ENCODE measurements around the gene P4HA2. TPM values are rescaled to one million over a fixed set of nuclear protein-coding genes. Genes with fewer than 3 reads are reported as not detected.

P4HA2 gene
- total RNA-seq, 4 donors from 2014 or later = 28.8 to 44.7 (median 30.8) TPM

GRCh38 chr5:132235340-132235739, 7.7 kb upstream of the P4HA2 start:
- Histone ChIP-seq H3K36me3 (no peaks in the 10 kb centered on the region), H3K9me3 (no peaks in the 10 kb centered on the region), H3K4me3 (no peak overlapping the region), H3K4me1 (peaks cover 0 to 7% (median 0%) of the 10 kb centered on the region in 4 donors), H3K27ac (replicated peaks in 1 of 4) (no peak overlapping the region), H3K27me3 (no peaks in the 10 kb centered on the region)
- TF ChIP-seq, protein P1, sequence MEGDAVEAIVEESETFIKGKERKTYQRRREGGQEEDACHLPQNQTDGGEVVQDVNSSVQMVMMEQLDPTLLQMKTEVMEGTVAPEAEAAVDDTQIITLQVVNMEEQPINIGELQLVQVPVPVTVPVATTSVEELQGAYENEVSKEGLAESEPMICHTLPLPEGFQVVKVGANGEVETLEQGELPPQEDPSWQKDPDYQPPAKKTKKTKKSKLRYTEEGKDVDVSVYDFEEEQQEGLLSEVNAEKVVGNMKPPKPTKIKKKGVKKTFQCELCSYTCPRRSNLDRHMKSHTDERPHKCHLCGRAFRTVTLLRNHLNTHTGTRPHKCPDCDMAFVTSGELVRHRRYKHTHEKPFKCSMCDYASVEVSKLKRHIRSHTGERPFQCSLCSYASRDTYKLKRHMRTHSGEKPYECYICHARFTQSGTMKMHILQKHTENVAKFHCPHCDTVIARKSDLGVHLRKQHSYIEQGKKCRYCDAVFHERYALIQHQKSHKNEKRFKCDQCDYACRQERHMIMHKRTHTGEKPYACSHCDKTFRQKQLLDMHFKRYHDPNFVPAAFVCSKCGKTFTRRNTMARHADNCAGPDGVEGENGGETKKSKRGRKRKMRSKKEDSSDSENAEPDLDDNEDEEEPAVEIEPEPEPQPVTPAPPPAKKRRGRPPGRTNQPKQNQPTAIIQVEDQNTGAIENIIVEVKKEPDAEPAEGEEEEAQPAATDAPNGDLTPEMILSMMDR (IDR thresholded peaks at IDR 0.05) = no peak
- TF ChIP-seq EP300 (IDR thresholded peaks at IDR 0.05) (no peak), POLR2AphosphoS5 (IDR thresholded peaks at IDR 0.05) (no peak), POLR2A (IDR thresholded peaks at IDR 0.05; ENCODE audit: low read depth) (no peak)
- no peak for DNase-seq (ENCODE audit: extremely low spot score)
- WGBS = 97% methylated on average over 3 of the region's 3 CpGs
- intact Hi-C loops (cut with DNase I) = loop anchor here (5.0 kb wide), 2 partner anchors 37 to 57 kb away; partner anchors contain the start of gene SLC22A4

DNA sequence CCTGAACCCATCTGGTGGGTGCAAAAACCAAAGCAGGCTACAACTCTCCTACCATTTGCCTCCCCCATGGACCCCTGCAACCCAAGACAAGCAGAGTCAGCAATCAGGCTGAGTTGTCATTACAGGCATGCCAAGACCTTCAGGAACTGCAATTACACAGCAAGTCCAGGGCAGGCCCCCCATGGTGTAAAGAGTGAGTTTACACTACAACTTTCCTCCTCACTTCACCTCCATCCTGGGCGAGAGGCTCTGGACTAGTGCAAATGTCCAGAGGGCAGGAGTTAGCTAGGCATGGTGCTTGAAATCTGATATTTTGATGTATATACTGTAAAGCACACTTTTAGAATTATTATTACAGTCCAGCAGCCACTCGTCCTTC, 7.0 kb upstream of the P4HA2 start:
- no peak for DNase-seq (ENCODE audit: extremely low spot score)
- intact Hi-C loops (cut with DNase I) = loop anchor here (5.0 kb wide), 2 partner anchors 38 to 58 kb away; partner anchors contain the start of gene SLC22A4

GRCh38 chr5:132233811-132234683, 6.4 kb upstream of the P4HA2 start:
- Histone ChIP-seq H3K27me3 (no peaks in the 10 kb centered on the region), H3K4me1 (peaks cover 0 to 7% (median 0%) of the 10 kb centered on the region in 4 donors), H3K9me3 (no peaks in the 10 kb centered on the region), H3K36me3 (no peaks in the 10 kb centered on the region), H3K27ac (replicated peaks in 1 of 4) (no peak overlapping the region), H3K4me3 (no peak overlapping the region)
- no peak for TF ChIP-seq POLR2A (IDR thresholded peaks at IDR 0.05; ENCODE audit: low read depth)
- TF ChIP-seq POLR2AphosphoS5 (IDR thresholded peaks at IDR 0.05) = no peak
- TF ChIP-seq EP300 (IDR thresholded peaks at IDR 0.05) = no peak
- TF ChIP-seq, protein P1 (IDR thresholded peaks at IDR 0.05) = no peak
- no peak for DNase-seq (ENCODE audit: extremely low spot score)
- intact Hi-C loops (cut with DNase I) = no loop called here
- WGBS = 94% methylated on average over 7 of the region's 7 CpGs

More for the DNA sequence above, 7.0 kb upstream of the P4HA2 start:
- Histone ChIP-seq H3K9me3 (no peaks in the 10 kb centered on the region), H3K4me3 (no peak overlapping the region), H3K36me3 (no peaks in the 10 kb centered on the region), H3K27ac (replicated peaks in 1 of 4) (no peak overlapping the region), H3K27me3 (no peaks in the 10 kb centered on the region), H3K4me1 (peaks cover 0 to 7% (median 0%) of the 10 kb centered on the region in 4 donors)
- 96% methylated on average over 2 of the region's 2 CpGs for WGBS
- no peak for TF ChIP-seq POLR2A (IDR thresholded peaks at IDR 0.05; ENCODE audit: low read depth)
- TF ChIP-seq EP300 (IDR thresholded peaks at IDR 0.05) = no peak
- TF ChIP-seq POLR2AphosphoS5 (IDR thresholded peaks at IDR 0.05) = no peak
- TF ChIP-seq, protein P1 (IDR thresholded peaks at IDR 0.05) = no peak

DNA sequence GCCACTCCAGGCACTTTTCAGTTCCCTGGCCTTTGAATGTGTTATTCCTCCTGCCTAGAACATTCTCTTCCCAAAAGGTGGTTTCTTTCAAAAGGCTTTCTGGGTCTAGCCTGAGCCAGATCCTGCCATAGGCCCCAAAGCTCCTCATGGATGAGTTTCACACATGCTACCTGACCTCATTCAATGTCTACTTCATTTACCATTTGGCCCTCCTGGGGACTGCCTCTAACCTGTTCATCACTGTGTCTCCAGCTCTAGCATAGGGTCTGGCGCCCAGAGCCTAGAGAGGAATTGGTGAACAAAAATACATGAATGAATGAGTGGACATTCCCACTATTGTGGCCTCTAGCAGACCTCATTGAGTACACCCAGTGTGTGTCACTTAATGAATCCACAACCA, 5.4 kb upstream of the P4HA2 start:
- 80% methylated on average over 1 of the region's 1 CpG for WGBS
- DNase-seq (ENCODE audit: extremely low spot score) = no peak
- Histone ChIP-seq H3K27me3 (no peaks in the 10 kb centered on the region), H3K9me3 (no peaks in the 10 kb centered on the region), H3K36me3 (no peaks in the 10 kb centered on the region), H3K27ac (replicated peaks in 1 of 4) (no peak overlapping the region), H3K4me1 (peaks cover 2 to 6% (median 5%) of the 10 kb centered on the region in 4 donors), H3K4me3 (no peak overlapping the region)
- TF ChIP-seq, protein P1 (IDR thresholded peaks at IDR 0.05) = no peak
- intact Hi-C loops (cut with DNase I) = no loop called here
